Dedifferentiated amniotic fluid mesenchymal stem cell (primary cell): Measurements from ENCODE around the gene LACTB.

ENCODE experiments used
- DNase-seq: peaks from one replicate; pipeline ENCODE4 v3.0.0-alpha.2; 2016; ENCODE audit errors: extremely low spot score

LACTB gene

GRCh38 chr15:63121382-63122001, at the start of gene LACTB:
Gene LACTB, plus strand, starts transcription at chr15:63121861. Its CDS starts 11 bp downstream, at chr15:63121872.
- DNase-seq = peak; percentile 90

- no peak for DNase-seq
These were observed 49.5 kb upstream of the LACTB start for GRCh38 chr15:63072023-63072650.

GRCh38 chr15:63072809-63073277, 48.8 kb upstream of the LACTB start:
- DNase-seq = no peak

GRCh38 chr15:63073497-63074172, 48.0 kb upstream of the LACTB start:
- DNase-seq = no peak

GRCh38 chr15:63075015-63075983, 46.4 kb upstream of the LACTB start:
- no peak for DNase-seq

- DNase-seq = no peak
These were observed 45.5 kb upstream of the LACTB start for GRCh38 chr15:63075984-63076713.

GRCh38 chr15:63076714-63077046, 45.0 kb upstream of the LACTB start:
- DNase-seq = no peak

GRCh38 chr15:63077952-63078351, 43.7 kb upstream of the LACTB start:
- DNase-seq = no peak

GRCh38 chr15:63079947-63080626, 41.6 kb upstream of the LACTB start:
- no peak for DNase-seq

GRCh38 chr15:63080634-63081250, 40.9 kb upstream of the LACTB start:
- DNase-seq = no peak

GRCh38 chr15:63082366-63082765, 39.3 kb upstream of the LACTB start:
- no peak for DNase-seq

GRCh38 chr15:63083044-63083443, 38.6 kb upstream of the LACTB start:
- DNase-seq = no peak

GRCh38 chr15:63083541-63083940, 38.1 kb upstream of the LACTB start:
- DNase-seq = no peak

GRCh38 chr15:63084806-63085205, 36.9 kb upstream of the LACTB start:
- DNase-seq = no peak

GRCh38 chr15:63085289-63085688, 36.4 kb upstream of the LACTB start:
- DNase-seq = no peak

GRCh38 chr15:63086271-63086670, 35.4 kb upstream of the LACTB start:
- DNase-seq = no peak

GRCh38 chr15:63086947-63087346, 34.7 kb upstream of the LACTB start:
- DNase-seq = no peak

GRCh38 chr15:63088533-63089245, 33.0 kb upstream of the LACTB start:
- no peak for DNase-seq

GRCh38 chr15:63089260-63090043, 32.2 kb upstream of the LACTB start:
- DNase-seq = peak; percentile 32
